ACC112 (cell line): ENCODE measurements around the gene GAS2L1.
"Not testable (repeated sequence)": the region's sequence is repeated elsewhere in the genome, so short reads cannot be mapped to it uniquely, and the experiment has no call there.

Experiments used
- H2AFZ ChIP-seq: fragments of 200-600 bp; sonication (generic); one replicate; pipeline ENCODE4 v1.6.0; 2017; ENCODE audit warnings: antibody characterized with exemption, low read length; ENCODE audit not compliant: unreplicated experiment
- H3K27ac ChIP-seq: fragments of 200-600 bp; sonication (generic); 2 replicates; pipeline ENCODE4 v1.5.1; 2014; ENCODE audit warnings: low read depth, mild to moderate bottlenecking, antibody characterized with exemption, low read length, moderate library complexity
- H3K27me3 ChIP-seq: fragments of 200-600 bp; sonication (generic); 2 replicates; pipeline ENCODE4 v1.6.1; 2014; ENCODE audit warnings: mild to moderate bottlenecking, antibody characterized with exemption, low read length, moderate library complexity, mixed read lengths; ENCODE audit not compliant: insufficient read depth
- H3K36me3 ChIP-seq: fragments of 200-600 bp; sonication (generic); 2 replicates; pipeline ENCODE4 v1.6.1; 2016; ENCODE audit warnings: mild to moderate bottlenecking, antibody characterized with exemption, low read length, moderate library complexity, mixed read lengths; ENCODE audit not compliant: insufficient read depth
- H3K4me1 ChIP-seq: fragments of 200-600 bp; sonication (generic); one replicate; pipeline ENCODE4 v1.6.1; 2016; ENCODE audit warnings: low read length, mixed read lengths; ENCODE audit not compliant: insufficient read depth, unreplicated experiment, control insufficient read depth
- H3K4me3 ChIP-seq: fragments of 200-600 bp; sonication (generic); 2 replicates; pipeline ENCODE4 v1.5.1; 2014; ENCODE audit warnings: mild to moderate bottlenecking, low read depth, low read length
- H3K79me2 ChIP-seq: fragments of 200-600 bp; sonication (generic); one replicate; pipeline ENCODE4 v1.6.0; 2016; ENCODE audit warnings: low read length; ENCODE audit not compliant: control insufficient read depth, unreplicated experiment, insufficient read depth

GAS2L1 gene

DNA sequence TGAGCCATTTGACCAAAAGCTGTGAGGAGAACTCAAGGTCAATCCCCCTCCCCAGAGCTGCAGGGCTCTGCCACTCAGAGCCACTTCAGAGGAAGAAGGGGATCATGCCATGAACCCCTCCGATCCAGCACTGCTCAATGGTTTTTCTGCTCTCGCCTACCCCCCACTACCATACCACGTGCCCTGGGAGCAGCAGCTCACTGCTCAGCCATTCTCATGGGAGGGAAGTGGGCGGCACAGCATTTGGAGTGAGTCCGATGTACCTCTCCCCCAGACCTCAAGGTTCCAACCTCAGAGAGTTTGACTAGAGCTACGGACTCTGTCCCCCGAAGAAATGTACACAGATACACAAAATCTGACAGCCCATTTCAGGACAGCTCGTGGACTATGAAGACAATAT is 47.4 kb downstream of the GAS2L1 start:
- H3K79me2 ChIP-seq = no peaks in the 10 kb centered on the region
- H2AFZ ChIP-seq = no peak overlapping the region
- no peaks in the 10 kb centered on the region for H3K27me3 ChIP-seq
- H3K36me3 ChIP-seq = no peaks in the 10 kb centered on the region
- H3K27ac ChIP-seq = no peak overlapping the region
- no peaks in the 10 kb centered on the region for H3K4me1 ChIP-seq
- H3K4me3 ChIP-seq = no peak overlapping the region

DNA sequence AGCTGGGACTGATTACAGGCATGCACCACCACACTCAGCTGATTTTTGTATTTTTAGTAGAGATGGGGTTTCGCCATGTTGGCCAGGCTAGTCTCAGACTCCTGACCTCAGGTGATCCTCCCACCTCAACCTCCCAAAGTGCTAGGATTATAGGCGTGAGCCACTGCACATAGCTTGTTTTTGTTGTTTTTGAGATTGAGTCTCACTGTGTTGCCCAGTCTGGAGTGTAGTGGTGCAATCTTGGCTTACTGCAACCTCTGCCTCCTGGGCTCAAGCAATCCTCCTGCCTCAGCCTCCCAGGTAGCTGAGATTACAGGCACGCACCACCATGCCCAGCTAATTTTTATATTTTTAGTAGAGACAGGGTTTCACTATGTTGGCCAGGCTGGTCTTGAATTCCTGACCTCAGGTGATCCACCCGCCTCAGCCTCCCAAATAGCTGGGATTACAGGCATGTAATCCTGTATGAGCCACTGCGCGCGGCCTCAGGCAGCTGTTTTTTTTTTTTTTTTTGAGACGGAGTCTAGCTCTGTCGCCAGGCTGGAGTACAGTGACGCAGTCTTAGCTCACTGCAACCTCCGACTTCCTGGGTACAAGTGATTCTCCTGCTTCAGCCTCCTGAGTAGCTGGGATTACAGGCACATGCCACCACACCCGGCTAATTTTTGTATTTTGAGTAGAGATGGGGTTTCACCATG is 50.9 kb downstream of the GAS2L1 start:
- H3K27ac ChIP-seq, H3K36me3 ChIP-seq, H2AFZ ChIP-seq, H3K27me3 ChIP-seq, H3K4me3 ChIP-seq, H3K4me1 ChIP-seq, H3K79me2 ChIP-seq: not testable (repeated sequence)

DNA sequence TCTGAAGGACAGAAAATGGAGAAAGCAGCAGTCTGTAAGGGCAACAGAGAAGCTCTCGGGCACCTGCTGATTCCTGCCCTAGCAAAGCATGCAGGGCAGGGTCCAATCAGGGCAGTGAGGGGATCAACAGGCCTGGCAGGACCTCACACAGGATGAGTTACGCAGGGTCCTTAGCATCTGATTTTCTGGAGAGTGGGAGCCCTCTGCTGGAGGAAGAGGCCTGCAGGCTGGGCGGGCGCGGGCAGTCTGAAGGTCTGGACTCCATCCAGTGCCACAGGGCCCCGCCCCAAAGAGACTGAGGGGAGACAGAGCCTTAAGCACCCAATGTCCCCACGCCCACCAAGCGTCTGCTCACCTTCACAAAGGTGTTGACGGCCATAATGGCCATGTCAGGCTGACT is 53.0 kb downstream of the GAS2L1 start:
- Histone ChIP-seq H3K36me3 (no peaks in the 10 kb centered on the region), H3K27me3 (no peaks in the 10 kb centered on the region), H2AFZ (no peak overlapping the region), H3K4me3 (no peak overlapping the region), H3K79me2 (no peaks in the 10 kb centered on the region), H3K27ac (no peak overlapping the region), H3K4me1 (no peaks in the 10 kb centered on the region)
